GM04503 (cell line): ENCODE measurements around the gene DNAJC10.

Source experiments
- DNase-seq: peaks from one replicate; pipeline ENCODE4 v3.0.0-alpha.2; 2012; ENCODE audit warnings: low read depth

The DNAJC10 gene

DNA sequence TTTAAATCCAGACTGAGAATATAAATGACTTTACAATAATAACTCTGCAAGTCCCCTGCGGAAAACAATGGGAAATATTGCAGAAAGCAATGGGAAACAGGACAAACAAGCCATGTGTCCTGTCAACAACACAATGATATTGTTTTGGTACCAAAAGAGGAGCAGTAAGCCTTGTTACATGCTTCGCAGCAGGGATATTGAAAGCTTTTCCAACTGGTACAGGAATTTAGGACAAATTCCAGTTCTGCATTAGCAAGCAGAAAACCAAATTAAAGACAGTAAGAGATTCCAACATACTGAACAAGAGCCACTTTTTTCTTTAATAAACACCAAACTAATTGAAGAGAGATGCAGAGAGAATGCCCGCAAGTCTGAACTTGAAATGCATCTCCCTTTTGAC is 120.4 kb downstream of the DNAJC10 start:
- no peak for DNase-seq
